ENCODE data around the gene ABL1.

- TF ChIP-seq CTCF (IDR thresholded peaks at IDR 0.05; ENCODE audit: borderline replicate concordance, extremely low read depth, low read length, poor library complexity, severe bottlenecking) (no peak), EZH2 (IDR thresholded peaks at IDR 0.05; ENCODE audit: borderline replicate concordance, low read depth, low read length, severe bottlenecking) (no peak)
These were observed 87.2 kb downstream of the ABL1 start for GRCh38 chr9:130921989-130922892.
